SU-DHL-6 (cell line): ENCODE data around the gene RNF113A.

ENCODE experiments used
- H2AFZ ChIP-seq: fragments of 200-600 bp; sonication (generic); 2 replicates; pipeline ENCODE4 v1.6.1; 2014; ENCODE audit warnings: low read depth, mild to moderate bottlenecking, moderate library complexity, mixed read lengths, antibody characterized with exemption, low read length; ENCODE audit not compliant: severe bottlenecking
- H3F3A ChIP-seq: fragments of 200-600 bp; shearing (Covaris generic); 2 replicates; pipeline ENCODE4 v1.6.0; 2016; ENCODE audit warnings: antibody characterized with exemption, mild to moderate bottlenecking; ENCODE audit not compliant: insufficient read depth
- H3K27ac ChIP-seq: fragments of 200-600 bp; sonication (generic); 2 replicates; pipeline ENCODE4 v1.5.1; 2016; ENCODE audit warnings: low read depth, mild to moderate bottlenecking, low read length, moderate library complexity, mixed read lengths
- H3K27me3 ChIP-seq: fragments of 200-600 bp; sonication (generic), shearing (Covaris generic); 2 replicates; pipeline ENCODE4 v1.6.0; 2014; ENCODE audit warnings: mild to moderate bottlenecking, low read length
- H3K36me3 ChIP-seq: fragments of 200-600 bp; sonication (generic); 2 replicates; pipeline ENCODE4 v1.6.1; 2014; ENCODE audit warnings: mild to moderate bottlenecking, low read length, mixed read lengths
- H3K4me2 ChIP-seq: fragments of 300-600, 200-600 bp; shearing (Covaris generic), sonication (generic); 2 replicates; pipeline ENCODE4 v1.6.0; 2014; ENCODE audit warnings: low read length, low read depth, mild to moderate bottlenecking; ENCODE audit not compliant: poor library complexity, severe bottlenecking
- H3K4me3 ChIP-seq: fragments of 200-600 bp; sonication (generic); 2 replicates; pipeline ENCODE4 v1.5.1; 2014; ENCODE audit warnings: antibody characterized with exemption, low read length, mild to moderate bottlenecking, mixed read lengths; ENCODE audit not compliant: insufficient read depth, poor library complexity, severe bottlenecking
- H3K79me2 ChIP-seq: fragments of 200-600 bp; sonication (generic); 2 replicates; pipeline ENCODE4 v1.6.1; 2014; ENCODE audit warnings: mild to moderate bottlenecking, low read length, moderate library complexity; ENCODE audit not compliant: insufficient read depth
- H3K9ac ChIP-seq: fragments of 200-600 bp; sonication (generic); 2 replicates; pipeline ENCODE4 v1.7.0; 2014; ENCODE audit warnings: mild to moderate bottlenecking, low read length
- H3K9me2 ChIP-seq: fragments of 200-600 bp; sonication (generic); replicated peaks from 2 replicates; pipeline ENCODE4 v1.6.1; 2014; ENCODE audit warnings: low read length; ENCODE audit not compliant: insufficient read depth
- H3K9me3 ChIP-seq: fragments of 200-600 bp; sonication (generic); 2 replicates; pipeline ENCODE4 v1.6.1; 2014; ENCODE audit warnings: low read length, mixed read lengths; ENCODE audit not compliant: insufficient read depth
- H4K20me1 ChIP-seq: fragments of 200-600 bp; sonication (generic); 2 replicates; pipeline ENCODE4 v1.6.1; 2014; ENCODE audit warnings: low read depth, mild to moderate bottlenecking, antibody characterized with exemption, low read length, moderate library complexity, mixed read lengths
- EZH2phosphoT487 ChIP-seq: fragments of 200-600 bp; sonication (generic), shearing (Covaris generic); conservative IDR thresholded peaks from 2 replicates; pipeline ENCODE4 v1.6.1; 2018; ENCODE audit warnings: mild to moderate bottlenecking, antibody characterized with exemption, low read length, moderate library complexity, mixed read lengths
- TF ChIP-seq, protein P1 (sequence below): fragments of 200-600 bp; sonication (generic); IDR thresholded peaks from one replicate; pipeline ENCODE4 v1.5.1; 2017; ENCODE audit warnings: antibody characterized with exemption, mild to moderate bottlenecking, low read length, moderate library complexity; ENCODE audit not compliant: insufficient read depth, poor library complexity, severe bottlenecking

The RNF113A gene

DNA sequence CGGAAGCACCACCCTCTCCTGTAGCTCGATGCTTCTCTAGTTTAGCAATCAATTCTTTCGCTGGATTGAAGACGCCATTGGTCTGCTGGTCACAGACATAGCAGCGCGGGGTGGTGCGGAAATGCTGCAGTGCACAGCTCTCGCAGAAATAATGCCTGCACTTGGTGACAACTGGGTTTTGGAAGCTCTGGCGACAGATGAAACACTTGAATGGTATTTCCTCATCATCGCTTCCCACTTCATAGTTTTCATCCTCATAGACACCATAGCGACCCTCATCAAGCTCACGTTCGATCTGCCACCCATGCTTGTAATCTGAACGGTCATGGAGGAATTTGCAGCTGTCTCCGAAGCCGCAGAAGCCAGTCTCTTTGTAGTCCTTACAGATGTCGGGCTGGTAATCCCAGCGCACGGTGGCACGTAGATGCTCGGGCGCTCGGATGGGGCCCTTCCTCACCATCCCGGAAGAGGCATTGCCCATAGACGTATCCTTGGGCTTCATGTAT is 854 bp downstream of the RNF113A start:
- H3K27me3 ChIP-seq, result no peaks in the 10 kb centered on the region
- H3K27ac ChIP-seq, result peak overlapping the region; percentile 90
- no peaks in the 10 kb centered on the region for H3K9me3 ChIP-seq
- H2AFZ ChIP-seq, result no peak overlapping the region
- H3K4me3 ChIP-seq, result peak overlapping the region; percentile 86
- H4K20me1 ChIP-seq, result no peaks in the 10 kb centered on the region
- TF ChIP-seq EZH2phosphoT487, result no peak
- TF ChIP-seq, protein P1, sequence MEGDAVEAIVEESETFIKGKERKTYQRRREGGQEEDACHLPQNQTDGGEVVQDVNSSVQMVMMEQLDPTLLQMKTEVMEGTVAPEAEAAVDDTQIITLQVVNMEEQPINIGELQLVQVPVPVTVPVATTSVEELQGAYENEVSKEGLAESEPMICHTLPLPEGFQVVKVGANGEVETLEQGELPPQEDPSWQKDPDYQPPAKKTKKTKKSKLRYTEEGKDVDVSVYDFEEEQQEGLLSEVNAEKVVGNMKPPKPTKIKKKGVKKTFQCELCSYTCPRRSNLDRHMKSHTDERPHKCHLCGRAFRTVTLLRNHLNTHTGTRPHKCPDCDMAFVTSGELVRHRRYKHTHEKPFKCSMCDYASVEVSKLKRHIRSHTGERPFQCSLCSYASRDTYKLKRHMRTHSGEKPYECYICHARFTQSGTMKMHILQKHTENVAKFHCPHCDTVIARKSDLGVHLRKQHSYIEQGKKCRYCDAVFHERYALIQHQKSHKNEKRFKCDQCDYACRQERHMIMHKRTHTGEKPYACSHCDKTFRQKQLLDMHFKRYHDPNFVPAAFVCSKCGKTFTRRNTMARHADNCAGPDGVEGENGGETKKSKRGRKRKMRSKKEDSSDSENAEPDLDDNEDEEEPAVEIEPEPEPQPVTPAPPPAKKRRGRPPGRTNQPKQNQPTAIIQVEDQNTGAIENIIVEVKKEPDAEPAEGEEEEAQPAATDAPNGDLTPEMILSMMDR, result no peak
- peaks cover 29% of the 10 kb centered on the region for H3K79me2 ChIP-seq
- peak overlapping the region; percentile 89 for H3K9ac ChIP-seq
- peak overlapping the region; percentile 85 for H3K4me2 ChIP-seq
- no peaks in the 10 kb centered on the region for H3K9me2 ChIP-seq
- no peaks in the 10 kb centered on the region for H3K36me3 ChIP-seq
- peaks cover 3% of the 10 kb centered on the region for H3F3A ChIP-seq

DNA sequence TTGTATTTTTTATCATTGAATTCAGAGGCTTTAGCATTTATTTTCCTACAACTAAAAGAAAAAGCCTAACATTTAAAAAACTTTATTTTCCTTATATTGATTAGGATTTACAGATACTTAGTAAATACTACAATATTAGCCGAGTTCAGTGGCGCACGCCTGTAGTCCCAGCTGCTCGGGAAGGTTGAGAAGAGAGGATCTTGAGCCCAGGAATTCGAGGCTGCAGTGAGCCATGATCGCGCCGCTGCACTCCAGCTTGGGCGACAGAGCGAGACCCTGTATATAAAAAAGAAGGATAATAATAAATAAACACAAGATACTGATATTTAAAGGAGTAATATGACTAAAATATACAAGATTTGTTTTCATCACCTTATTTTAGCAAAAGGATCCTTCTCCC is 18.1 kb downstream of the RNF113A start:
- Histone ChIP-seq H4K20me1 (no peaks in the 10 kb centered on the region), H2AFZ (peak overlapping the region; percentile 68), H3K27me3 (no peaks in the 10 kb centered on the region), H3K4me3 (peak overlapping the region; percentile 52), H3F3A (no peaks in the 10 kb centered on the region), H3K9me2 (no peaks in the 10 kb centered on the region), H3K4me2 (peak overlapping the region; percentile 97), H3K36me3 (peaks cover 2% of the 10 kb centered on the region; the same call in 1 of the 2 replicates), H3K9me3 (no peaks in the 10 kb centered on the region), H3K9ac (peak overlapping the region; percentile 97), H3K79me2 (peaks cover 17% of the 10 kb centered on the region), H3K27ac (no peak overlapping the region)
- TF ChIP-seq, protein P1, result no peak
- no peak for TF ChIP-seq EZH2phosphoT487

DNA sequence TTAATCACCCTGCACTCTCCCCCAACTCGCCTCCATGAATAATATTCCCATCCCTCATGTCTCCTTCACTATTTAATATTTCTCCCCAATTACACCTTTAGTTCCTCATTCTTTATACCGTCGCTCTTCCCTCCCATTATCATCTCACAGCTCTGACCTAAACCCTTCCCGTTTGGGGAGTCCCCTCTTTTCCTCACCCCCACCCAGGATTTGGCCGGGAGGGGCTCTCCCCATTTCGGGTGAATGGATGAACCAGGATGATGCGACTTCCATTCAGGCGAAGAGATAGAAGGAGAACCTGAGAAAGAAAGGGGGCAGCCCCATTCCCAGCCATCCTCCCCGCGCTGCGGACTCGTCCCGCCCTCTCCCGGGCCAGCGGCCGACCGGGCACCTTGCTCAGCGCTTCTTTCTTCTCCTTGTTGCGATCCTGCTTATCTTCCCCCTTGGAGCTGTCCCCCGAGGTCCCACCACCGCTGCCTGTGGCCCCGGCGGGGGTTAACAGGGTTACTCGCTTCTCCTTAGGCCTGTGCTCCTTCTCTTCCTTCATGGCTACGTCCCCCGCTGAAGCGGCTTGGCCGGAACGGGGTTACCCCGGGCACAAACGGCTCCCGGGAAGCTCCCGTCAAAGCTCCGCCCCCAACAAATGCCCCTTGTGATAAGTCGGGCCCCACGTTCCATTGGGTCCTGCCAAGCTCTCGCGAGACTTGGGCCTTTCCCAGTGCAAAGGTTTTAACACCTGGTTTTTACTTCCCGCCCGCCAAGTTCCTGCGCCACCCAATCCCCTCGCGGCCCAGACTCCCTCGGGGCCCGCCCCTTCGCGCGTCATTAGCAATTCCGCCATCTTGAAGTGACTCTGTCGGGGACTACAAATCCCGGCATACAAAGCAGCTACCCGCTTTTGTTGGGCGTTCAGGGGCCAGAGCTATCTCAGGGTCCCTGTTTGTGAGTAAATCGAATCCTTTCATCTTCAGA is 18.9 kb downstream of the RNF113A start, which contains the start of gene UPF3B:
Gene UPF3B, minus strand, starts transcription at position 582 of the 972 bp plus-strand sequence. Its CDS starts 35 bp downstream, at position 547.
- H3K4me2 ChIP-seq, result peak within 1 kb of the TSS; percentile 97

More for the DNA sequence above, 18.9 kb downstream of the RNF113A start, which contains the start of gene UPF3B:
- peaks cover 17% of the 10 kb centered on the region for H3K79me2 ChIP-seq
- peak within 1 kb of the TSS; percentile 68 for H2AFZ ChIP-seq
- H3K9me2 ChIP-seq, result no peaks in the 10 kb centered on the region
- H3K4me3 ChIP-seq, result peak within 1 kb of the TSS; percentile 98
- TF ChIP-seq, protein P1, result no peak
- no peaks in the 10 kb centered on the region for H3F3A ChIP-seq
- H3K27me3 ChIP-seq, result no peaks in the 10 kb centered on the region
- H3K9me3 ChIP-seq, result no peaks in the 10 kb centered on the region
- no peaks in the 10 kb centered on the region for H4K20me1 ChIP-seq
- peak within 1 kb of the TSS; percentile 97 for H3K9ac ChIP-seq
- peaks cover 2% of the 10 kb centered on the region; the same call in 1 of the 2 replicates for H3K36me3 ChIP-seq
- peak within 1 kb of the TSS; percentile 55 for H3K27ac ChIP-seq
